Fibroblast of skin of right quadriceps (primary cell): Measurements from ENCODE around the gene NPFFR1.
A peak's percentile ranks its signal among the peaks of the same experiment; 100 is the strongest.

ENCODE experiments used
- DNase-seq: peaks from one replicate; pipeline ENCODE4 v3.0.0-alpha.2; 2013

Gene NPFFR1

GRCh38 chr10:70212879-70213278, 70.9 kb downstream of the NPFFR1 start:
- peak; percentile 51 for DNase-seq

GRCh38 chr10:70212277-70212676, 71.5 kb downstream of the NPFFR1 start:
- no peak for DNase-seq

- no peak for DNase-seq
Measured at GRCh38 chr10:70206762-70207161, 77.0 kb downstream of the NPFFR1 start.

GRCh38 chr10:70201105-70201504, 82.7 kb downstream of the NPFFR1 start:
- DNase-seq, result no peak

- DNase-seq, result no peak
Measured at GRCh38 chr10:70198696-70199466, 84.9 kb downstream of the NPFFR1 start.
